ENCODE data around the gene FDXR.

DNA sequence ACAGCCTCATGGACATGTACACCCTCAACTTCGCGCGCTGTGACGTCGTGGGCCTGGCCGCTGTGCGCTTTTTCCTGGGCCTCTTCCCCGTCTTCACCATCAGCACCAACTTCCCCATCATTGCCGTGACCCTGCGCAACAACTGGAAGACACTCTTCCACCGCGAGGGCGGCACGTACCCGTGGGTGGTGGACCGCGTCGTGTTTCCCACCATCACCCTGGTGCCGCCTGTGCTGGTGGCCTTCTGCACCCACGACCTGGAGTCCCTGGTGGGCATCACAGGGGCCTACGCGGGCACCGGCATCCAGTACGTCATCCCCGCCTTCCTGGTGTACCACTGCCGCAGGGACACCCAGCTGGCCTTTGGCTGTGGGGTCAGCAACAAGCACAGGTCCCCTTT lies 36.6 kb downstream of the FDXR start:
- TF ChIP-seq POLR2A (IDR thresholded peaks at IDR 0.05; ENCODE audit: low read depth, low read length) (no peak), TAF1 (IDR thresholded peaks at IDR 0.05; ENCODE audit: borderline replicate concordance, low read depth, low read length) (no peak), POLR2AphosphoS5 (IDR thresholded peaks at IDR 0.05; ENCODE audit: low read depth, low read length) (no peak)

Data from GM12892 (cell line).